PC-3 (cell line): ENCODE results near the gene RPS3A.

Experiments used
- CTCF ChIP-seq: fragments of 300-600 bp; sonication (generic); conservative IDR thresholded peaks from 2 replicates; pipeline ENCODE4 v1.5.1; 2017; ENCODE audit warnings: antibody characterized with exemption, low read depth, mild to moderate bottlenecking, low read length
- EZH2phosphoT487 ChIP-seq: fragments of 300-600 bp; sonication (generic); IDR thresholded peaks from 2 replicates; pipeline ENCODE4 v1.6.1; 2018; ENCODE audit warnings: mild to moderate bottlenecking, antibody characterized with exemption, low read length, borderline replicate concordance

GRCh38 chr4:151117371-151117962 lies 18.0 kb downstream of the RPS3A start:
- TF ChIP-seq CTCF, result peak; percentile 76
- TF ChIP-seq EZH2phosphoT487, result no peak
